H1 (cell line): ENCODE results near the gene RRP9. TPM values are rescaled to one million over a fixed set of nuclear protein-coding genes. Genes with fewer than 3 reads are reported as not detected.
"Not testable (repeated sequence)": the region's sequence is repeated elsewhere in the genome, so short reads cannot be mapped to it uniquely, and the experiment has no call there.

Source experiments
- CTCF ChIA-PET: fragments of 300-600 bp; sonication (Branson Sonifier 250); formaldehyde crosslinking; loops from one replicate; lab custom pipeline; 2021; ENCODE audit not compliant: partially characterized antibody; lab: Charles Lee
- POLR2A ChIA-PET: fragments of 300-600 bp; sonication (Branson Sonifier 250); formaldehyde crosslinking; loops from one replicate; lab custom pipeline; 2021; ENCODE audit warnings: inconsistent platforms; ENCODE audit not compliant: partially characterized antibody; lab: Charles Lee
- DNase-seq, 2 experiments: peaks; one replicate each; pipeline versions ENCODE4 v3.0.0 to v3.0.0-alpha.2; 2010 to 2022; ENCODE audit warnings: low spot score in 2 of 2, low read depth in 1 of 2, mixed read lengths in 1 of 2
- FAIRE-seq: peaks from 2 replicates; lab custom pipeline; 2011; peaks lifted over from hg19 to GRCh38; lab: Jason Lieb, UNC
- H2AFZ ChIP-seq: 2 replicates; pipeline ENCODE4 v1.8.1; 2012; ENCODE audit warnings: low read length, inconsistent platforms
- H2AK5ac ChIP-seq: 2 replicates; pipeline ENCODE4 v1.6.1; 2013; ENCODE audit warnings: low read depth, low read length
- H2BK120ac ChIP-seq: replicated peaks from 2 replicates; pipeline ENCODE3; 2013; ENCODE audit warnings: low read depth, low read length, inconsistent platforms
- H2BK12ac ChIP-seq: 2 replicates; pipeline ENCODE4 v1.6.1; 2013; ENCODE audit warnings: low read depth, low read length
- H2BK15ac ChIP-seq: 2 replicates; pipeline ENCODE4 v1.6.1; 2013; ENCODE audit warnings: low read length
- H2BK20ac ChIP-seq: 2 replicates; pipeline ENCODE4 v1.6.1; 2013; ENCODE audit warnings: low read length
- H2BK5ac ChIP-seq: 2 replicates; pipeline ENCODE4 v1.6.1; 2013; ENCODE audit warnings: low read depth, low read length
- H3K14ac ChIP-seq: 2 replicates; pipeline ENCODE4 v1.6.1; 2013; ENCODE audit warnings: inconsistent platforms; ENCODE audit not compliant: insufficient read length
- H3K18ac ChIP-seq: 2 replicates; pipeline ENCODE4 v1.6.1; 2013; ENCODE audit warnings: low read length; ENCODE audit errors: extremely low read depth
- H3K23ac ChIP-seq: 2 replicates; pipeline ENCODE4 v1.6.1; 2013; ENCODE audit warnings: inconsistent platforms; ENCODE audit not compliant: insufficient read length
- H3K23me2 ChIP-seq: 2 replicates; pipeline ENCODE4 v1.6.1; 2013; ENCODE audit warnings: low read depth, low read length
- H3K27ac ChIP-seq: 2 replicates; pipeline ENCODE4 v1.6.1; 2011; ENCODE audit warnings: low read depth, low read length, inconsistent platforms
- H3K27me3 ChIP-seq, 4 experiments: replicated peaks in 1 of 4; 1 replicate in 1 of 4; 2 replicates in 3 of 4; pipeline versions ENCODE4 v1.6.1 to v1.8.1; 2011 to 2013; ENCODE audit warnings: low read length in 3 of 4, mild to moderate bottlenecking in 3 of 4, inconsistent platforms in 2 of 4, mixed read lengths in 2 of 4, moderate library complexity in 1 of 4; ENCODE audit not compliant: control insufficient read depth in 3 of 4, insufficient read depth in 3 of 4; ENCODE audit errors: extremely low read depth in 1 of 4
- H3K36me3 ChIP-seq, 4 experiments: 2 replicates each; pipeline versions ENCODE4 v1.6.1 to v1.8.1; 2011 to 2013; ENCODE audit warnings: mild to moderate bottlenecking in 4 of 4, low read length in 3 of 4, moderate library complexity in 2 of 4, control low read depth in 1 of 4, inconsistent platforms in 1 of 4; ENCODE audit not compliant: insufficient read depth in 4 of 4, control insufficient read depth in 2 of 4
- H3K4ac ChIP-seq: replicated peaks from 2 replicates; pipeline ENCODE3; 2013; ENCODE audit warnings: low read length, low read depth, mixed read lengths, inconsistent platforms; ENCODE audit not compliant: insufficient read length
- H3K4me1 ChIP-seq, 4 experiments: replicated peaks in 1 of 4; 1 replicate in 1 of 4; 2 replicates in 3 of 4; pipeline versions ENCODE4 v1.6.1 to v1.8.1; 2011 to 2013; ENCODE audit warnings: low read length in 3 of 4, inconsistent platforms in 2 of 4, mixed read lengths in 1 of 4; ENCODE audit not compliant: insufficient read depth in 4 of 4, control insufficient read depth in 3 of 4
- H3K4me2 ChIP-seq, 2 experiments: 2 replicates each; pipeline versions ENCODE4 v1.6.1 to v1.8.1; 2011 to 2013; ENCODE audit warnings: low read depth in 2 of 2, low read length in 2 of 2, control low read depth in 1 of 2, inconsistent platforms in 1 of 2, mild to moderate bottlenecking in 1 of 2; ENCODE audit not compliant: insufficient read depth in 1 of 2
- H3K4me3 ChIP-seq, 4 experiments: fragments of 200-600, 300-600 bp in 1 of 4; sonication (generic), shearing (Covaris generic), sonication (Bioruptor Twin) in 1 of 4; 2 replicates each; pipeline versions ENCODE4 v1.5.1 to v1.8.1; 2011 to 2016; ENCODE audit warnings: low read length in 4 of 4, low read depth in 3 of 4, control low read depth in 2 of 4, inconsistent platforms in 2 of 4, mild to moderate bottlenecking in 2 of 4, mixed read lengths in 1 of 4, moderate library complexity in 1 of 4; ENCODE audit not compliant: insufficient read depth in 2 of 4; ENCODE audit errors: extremely low read depth in 1 of 4
- H3K56ac ChIP-seq: replicated peaks from 2 replicates; pipeline ENCODE3; 2013; ENCODE audit warnings: low read depth, mild to moderate bottlenecking, mixed read lengths, low read length, inconsistent platforms; ENCODE audit not compliant: insufficient read length
- H3K79me1 ChIP-seq: 2 replicates; pipeline ENCODE4 v1.6.1; 2013; ENCODE audit warnings: low read depth, low read length, control low read depth
- H3K79me2 ChIP-seq, 2 experiments: 2 replicates each; pipeline versions ENCODE4 v1.6.1 to v1.8.1; 2012 to 2013; ENCODE audit warnings: low read length in 2 of 2, mild to moderate bottlenecking in 2 of 2, inconsistent platforms in 1 of 2; ENCODE audit not compliant: insufficient read depth in 2 of 2, control insufficient read depth in 1 of 2
- H3K9ac ChIP-seq, 4 experiments: replicated peaks in 1 of 4; 1 replicate in 1 of 4; 2 replicates in 3 of 4; pipeline versions ENCODE4 v1.6.1 to v1.8.1; 2011 to 2013; ENCODE audit warnings: low read depth in 3 of 4, low read length in 3 of 4, control low read depth in 2 of 4, mild to moderate bottlenecking in 2 of 4, moderate library complexity in 2 of 4, inconsistent platforms in 1 of 4; ENCODE audit errors: extremely low read depth in 1 of 4
- H3K9me3 ChIP-seq, 2 experiments: 2 replicates each; pipeline versions ENCODE4 v1.6.1 to v1.8.1; 2012 to 2013; ENCODE audit warnings: mild to moderate bottlenecking in 2 of 2, moderate library complexity in 2 of 2, control low read depth in 1 of 2, inconsistent platforms in 1 of 2, low read depth in 1 of 2, low read length in 1 of 2, mixed read lengths in 1 of 2; ENCODE audit not compliant: insufficient read depth in 2 of 2
- H4K20me1 ChIP-seq, 2 experiments: replicated peaks in 1 of 2; 2 replicates each; pipeline versions ENCODE3 to v1.8.1; 2011 to 2013; ENCODE audit warnings: inconsistent platforms in 2 of 2, low read length in 2 of 2, mild to moderate bottlenecking in 1 of 2; ENCODE audit not compliant: insufficient read depth in 2 of 2, control insufficient read depth in 1 of 2
- H4K5ac ChIP-seq: 2 replicates; pipeline ENCODE4 v1.6.1; 2013; ENCODE audit warnings: low read length, low read depth, mixed read lengths, inconsistent platforms; ENCODE audit not compliant: insufficient read length
- H4K8ac ChIP-seq: 2 replicates; pipeline ENCODE4 v1.8.0; 2013; ENCODE audit warnings: mild to moderate bottlenecking, moderate library complexity, low read length, inconsistent platforms; ENCODE audit not compliant: insufficient read depth; ENCODE audit errors: extremely low read depth
- H4K91ac ChIP-seq: replicated peaks from 2 replicates; pipeline ENCODE3; 2013; ENCODE audit warnings: low read length, mixed read lengths, inconsistent platforms; ENCODE audit not compliant: insufficient read length
- WGBS, 2 experiments: shearing (Covaris generic) in 1 of 2; methylation state at CpG; one replicate each; pipeline versions ENCODE4 v1.1.6 to v1.1.7; 2013 to 2015; ENCODE audit warnings: low lambda C conversion rate in 2 of 2, mixed read lengths in 2 of 2, inconsistent platforms in 1 of 2, low coverage in 1 of 2, missing lambda C conversion rate in 1 of 2; ENCODE audit not compliant: insufficient replicate concordance in 2 of 2, insufficient coverage in 1 of 2, insufficient read length in 1 of 2; ENCODE audit errors: extremely low coverage in 1 of 2, missing lambda C conversion rate in 1 of 2; 5-methylcytosine and 5-hydroxymethylcytosine counted together
- polyA plus RNA-seq, 7 experiments: library from polyadenylated mRNA; depleted of rRNA in 3 of 7; stranded (reverse) in 5 of 7; unstranded in 2 of 7; fragments of >200 nt in 5 of 7; fragments of 200-250 nt in 2 of 7; gene quantifications; 1 replicate in 5 of 7; 2 replicates in 1 of 7; 4 replicates in 1 of 7; pipeline versions ENCODE4 v1.2.1 to v1.2.3, GENCODE V29; 2011 to 2013; ENCODE audit warnings: missing spikeins in 2 of 7, mixed read lengths in 2 of 7
- total RNA-seq: library from RNA; stranded (reverse); fragmentation: NEBNext Ultra II Directional; extraction: Animal tissue kit (Norgen Biotek cat#: 25700); gene quantifications from 2 replicates; pipeline ENCODE4 v1.2.1, GENCODE V29; 2021

The RRP9 gene
- total and polyA plus RNA-seq, 2 of the 8 experiments (the other 6 are each of a cell fraction or from before 2014, with no cell fraction given): 55.6 to 68.9 TPM

DNA sequence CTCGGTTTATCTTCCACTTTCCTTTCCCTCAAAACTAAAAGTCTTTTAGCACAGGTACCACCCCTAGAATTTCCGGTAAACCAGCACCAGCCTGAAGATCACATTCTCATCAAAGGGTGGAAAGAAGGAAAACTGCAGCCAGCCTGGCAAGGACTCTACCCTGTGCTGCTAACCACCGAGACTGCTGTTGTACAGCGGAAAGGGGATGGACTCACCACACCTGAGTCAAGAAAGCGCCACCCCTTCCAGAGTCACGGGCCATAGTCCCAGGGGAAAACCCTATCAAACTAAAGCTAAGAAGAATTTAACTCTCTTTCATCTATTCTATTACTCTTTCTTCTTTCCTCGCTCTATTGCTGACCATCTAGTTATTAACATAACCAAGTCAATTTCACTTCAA is 41.7 kb downstream of the RRP9 start:
- H2BK20ac ChIP-seq, H2BK15ac ChIP-seq, H3K79me1 ChIP-seq, H2AFZ ChIP-seq, H3K14ac ChIP-seq, H4K91ac ChIP-seq, H3K23me2 ChIP-seq, H3K9me3 ChIP-seq, H3K79me2 ChIP-seq, H3K18ac ChIP-seq, DNase-seq, H3K36me3 ChIP-seq, H3K4ac ChIP-seq, FAIRE-seq, H4K8ac ChIP-seq, H2BK120ac ChIP-seq, H3K9ac ChIP-seq, H2BK5ac ChIP-seq, H3K4me2 ChIP-seq, H3K56ac ChIP-seq, H3K27me3 ChIP-seq, H3K27ac ChIP-seq, H3K4me1 ChIP-seq, H2BK12ac ChIP-seq, POLR2A ChIA-PET, H3K4me3 ChIP-seq, H4K20me1 ChIP-seq, H3K23ac ChIP-seq, H2AK5ac ChIP-seq, H4K5ac ChIP-seq: not testable (repeated sequence)
- CTCF ChIA-PET: interaction anchor here (1.7 kb wide), 1 partner anchor 181 kb away, joined by 7 read pairs; no protein-coding TSS in a partner anchor
- 89% methylated on average over 7 of the region's 7 CpGs; no CpG with 5 or more reads in 1 of the 2 experiments for WGBS, 2 experiments
